ENCODE measurements around the gene KIF3A.

KIF3A gene

GRCh38 chr5:132754947-132755346, 17.6 kb upstream of the KIF3A start:
- peak; percentile 72 for DNase-seq (ENCODE audit: low read depth)
- no peak overlapping the region for H3K4me3 ChIP-seq (ENCODE audit: low read depth, low read length)
- peak; percentile 51 for TF ChIP-seq CTCF (conservative IDR thresholded peaks at IDR 0.05; ENCODE audit: low read depth, low read length)

- DNase-seq (ENCODE audit: low read depth), result no peak
- TF ChIP-seq CTCF (conservative IDR thresholded peaks at IDR 0.05; ENCODE audit: low read depth, low read length), result no peak
- H3K4me3 ChIP-seq (ENCODE audit: low read depth, low read length), result no peak overlapping the region
Measured at GRCh38 chr5:132754111-132754510, 16.8 kb upstream of the KIF3A start.

- no peak overlapping the region for H3K4me3 ChIP-seq (ENCODE audit: low read depth, low read length)
- no peak for DNase-seq (ENCODE audit: low read depth)
- peak; percentile 47 for TF ChIP-seq CTCF (conservative IDR thresholded peaks at IDR 0.05; ENCODE audit: low read depth, low read length)
Measured at GRCh38 chr5:132753135-132753987, 16.0 kb upstream of the KIF3A start.

GRCh38 chr5:132752581-132753125, 15.3 kb upstream of the KIF3A start:
- TF ChIP-seq CTCF (conservative IDR thresholded peaks at IDR 0.05; ENCODE audit: low read depth, low read length), result no peak
- no peak overlapping the region for H3K4me3 ChIP-seq (ENCODE audit: low read depth, low read length)
- DNase-seq (ENCODE audit: low read depth), result no peak

GRCh38 chr5:132751971-132752580, 14.7 kb upstream of the KIF3A start:
- no peak overlapping the region for H3K4me3 ChIP-seq (ENCODE audit: low read depth, low read length)
- no peak for DNase-seq (ENCODE audit: low read depth)
- TF ChIP-seq CTCF (conservative IDR thresholded peaks at IDR 0.05; ENCODE audit: low read depth, low read length), result no peak

- no peak for TF ChIP-seq CTCF (conservative IDR thresholded peaks at IDR 0.05; ENCODE audit: low read depth, low read length)
- H3K4me3 ChIP-seq (ENCODE audit: low read depth, low read length), result no peak overlapping the region
- DNase-seq (ENCODE audit: low read depth), result peak; percentile 94
Measured at GRCh38 chr5:132751444-132751843, 14.1 kb upstream of the KIF3A start.
